CD4-positive, alpha-beta memory T cell (primary cell): Measurements from ENCODE around the gene PTPRM. TPM values are rescaled to one million over a fixed set of nuclear protein-coding genes. Genes with fewer than 3 reads are reported as not detected.

Experiments used
- CTCF ChIA-PET: fragments of 350-600 bp; sonication (Branson Sonifier 250); formaldehyde crosslinking; loops from one replicate; lab custom pipeline; 2021; ENCODE audit warnings: inconsistent platforms; ENCODE audit not compliant: partially characterized antibody; lab: Charles Lee
- POLR2A ChIA-PET: fragments of 350-600 bp; sonication (Branson Sonifier 250); formaldehyde crosslinking; loops from one replicate; lab custom pipeline; 2021; ENCODE audit not compliant: partially characterized antibody; lab: Charles Lee
- DNase-seq, 5 donors: peaks; one replicate each; pipeline versions ENCODE4 v3.0.0 to v3.0.0-alpha.2; 2020 to 2022; ENCODE audit warnings: mixed read lengths in 1 of 5
- H3K27ac ChIP-seq: one replicate; pipeline ENCODE4 v1.7.0; 2013; ENCODE audit warnings: low read depth, low read length
- H3K27me3 ChIP-seq: 2 replicates; pipeline ENCODE4 v1.7.0; 2013; ENCODE audit warnings: mild to moderate bottlenecking, low read length, moderate library complexity; ENCODE audit not compliant: insufficient read depth
- H3K36me3 ChIP-seq: 2 replicates; pipeline ENCODE4 v1.7.0; 2013; ENCODE audit warnings: mild to moderate bottlenecking, low read length, moderate library complexity; ENCODE audit not compliant: insufficient read depth
- H3K4me1 ChIP-seq: 2 replicates; pipeline ENCODE4 v1.7.0; 2013; ENCODE audit warnings: mild to moderate bottlenecking, low read length, moderate library complexity; ENCODE audit not compliant: insufficient read depth
- H3K4me3 ChIP-seq, 2 donors: one replicate each; pipeline ENCODE4 v1.7.0; 2013; ENCODE audit warnings: low read length in 2 of 2, mild to moderate bottlenecking in 1 of 2
- H3K9me3 ChIP-seq, 2 donors: one replicate each; pipeline ENCODE4 v1.7.0; 2013; ENCODE audit warnings: low read length in 2 of 2, control low read depth in 1 of 2; ENCODE audit not compliant: control insufficient read depth in 1 of 2
- H3K27ac Mint-ChIP-seq, 7 donors: one replicate each; pipeline ENCODE4 v1.8.0; 2020 to 2021; ENCODE audit warnings: mixed read lengths in 7 of 7, mild to moderate bottlenecking in 6 of 7, inconsistent platforms in 3 of 7, moderate library complexity in 3 of 7
- H3K27me3 Mint-ChIP-seq, 2 donors: one replicate each; pipeline ENCODE4 v1.8.0; 2020 to 2021; ENCODE audit warnings: mixed read lengths in 2 of 2
- H3K36me3 Mint-ChIP-seq, 2 donors: one replicate each; pipeline ENCODE4 v1.8.0; 2020 to 2021; ENCODE audit warnings: mixed read lengths in 2 of 2, inconsistent platforms in 1 of 2, mild to moderate bottlenecking in 1 of 2
- H3K4me1 Mint-ChIP-seq, 4 donors: one replicate each; pipeline ENCODE4 v1.8.0; 2020 to 2021; ENCODE audit warnings: mixed read lengths in 4 of 4, mild to moderate bottlenecking in 1 of 4
- H3K4me3 Mint-ChIP-seq, 8 donors: one replicate each; pipeline ENCODE4 v1.8.0; 2020 to 2021; ENCODE audit warnings: mixed read lengths in 8 of 8, mild to moderate bottlenecking in 7 of 8, moderate library complexity in 6 of 8, inconsistent platforms in 3 of 8
- H3K9me3 Mint-ChIP-seq, 8 donors: one replicate each; pipeline ENCODE4 v1.8.0; 2020 to 2021; ENCODE audit warnings: mixed read lengths in 8 of 8, mild to moderate bottlenecking in 5 of 8, inconsistent platforms in 3 of 8, moderate library complexity in 1 of 8
- intact Hi-C: fragments of 100-400 bp; cut with micrococcal nuclease; formaldehyde crosslinking; loops from one replicate; pipeline ENCODE4 v1.15.1; 2023
- polyA plus RNA-seq, 2 donors: library from polyadenylated mRNA; unstranded; fragments of 300-500 nt; fragmentation: Illumina TruSeq; gene quantifications; one replicate each; pipeline ENCODE4 v1.2.3, GENCODE V29; 2021
- total RNA-seq, 2 experiments: library from RNA; stranded (reverse); gene quantifications; one replicate each; pipeline ENCODE4 v1.2.3, GENCODE V29; 2021

Gene PTPRM
- total and polyA plus RNA-seq, 4 experiments from 2014 or later, result 6.7 to 20.1 (median 12.9) TPM

DNA sequence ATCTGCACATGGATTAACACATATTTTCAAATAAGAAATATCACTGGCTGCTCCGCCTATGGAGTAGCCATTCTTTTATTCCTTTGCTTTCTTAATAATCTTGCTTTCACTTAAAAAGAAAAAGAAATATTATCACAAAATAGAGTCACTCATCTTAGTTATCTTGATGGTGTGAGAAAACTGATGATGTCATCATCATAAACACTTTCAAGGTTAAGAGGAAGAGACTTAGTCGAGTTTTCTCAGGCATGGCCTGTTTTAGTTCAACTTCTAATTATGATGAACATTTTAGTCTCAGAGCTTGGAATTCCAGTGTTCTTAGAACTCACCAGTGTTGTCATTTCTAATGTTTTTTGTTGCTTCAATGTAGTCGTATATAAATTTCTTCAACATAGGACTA lies 506.1 kb downstream of the PTPRM start:
- CTCF ChIA-PET, result no interaction called here
- Mint-ChIP-seq H3K4me3 (no peak overlapping the region), H3K27ac (no peak overlapping the region), H3K4me1 (peaks cover 0 to 1% (median 0%) of the 10 kb centered on the region in 4 donors), H3K9me3 (peaks cover 0 to 3% (median 0%) of the 10 kb centered on the region in 8 donors), H3K27me3 (no peaks in the 10 kb centered on the region), H3K36me3 (peaks cover 0 to 2% of the 10 kb centered on the region in 2 donors)
- no peaks in the 10 kb centered on the region for H3K4me1 ChIP-seq
- no peak for DNase-seq
- H3K9me3 ChIP-seq, result no peaks in the 10 kb centered on the region
- no peak overlapping the region for H3K4me3 ChIP-seq
- intact Hi-C loops, result no loop called here
- POLR2A ChIA-PET, result no interaction called here
- H3K27ac ChIP-seq, result no peak overlapping the region
- H3K36me3 ChIP-seq, result no peaks in the 10 kb centered on the region
- no peaks in the 10 kb centered on the region for H3K27me3 ChIP-seq

DNA sequence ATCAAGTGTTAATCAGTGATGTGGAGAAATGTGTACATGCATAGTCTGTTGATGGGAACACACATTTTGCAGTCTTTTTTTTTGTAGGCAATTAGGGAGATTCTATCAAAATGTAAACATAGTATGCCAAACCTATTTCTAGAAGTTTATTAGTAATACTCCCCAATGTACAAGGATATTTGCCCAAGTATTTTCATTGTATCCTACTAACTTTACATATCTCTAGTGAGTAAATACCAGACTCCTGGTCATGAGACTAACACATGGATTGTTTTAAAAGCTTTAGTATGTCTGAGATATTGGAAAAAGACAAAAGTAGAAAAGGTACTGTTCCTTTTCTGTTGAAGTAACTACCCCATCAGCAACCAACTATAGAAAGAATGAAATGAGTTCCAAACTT lies 513.0 kb downstream of the PTPRM start:
- POLR2A ChIA-PET, result no interaction called here
- Histone ChIP-seq H3K9me3 (no peaks in the 10 kb centered on the region), H3K4me3 (no peak overlapping the region), H3K4me1 (no peaks in the 10 kb centered on the region), H3K36me3 (no peaks in the 10 kb centered on the region), H3K27ac (no peak overlapping the region), H3K27me3 (no peaks in the 10 kb centered on the region)
- H3K27me3 Mint-ChIP-seq, result no peaks in the 10 kb centered on the region
- CTCF ChIA-PET, result no interaction called here
- H3K9me3 Mint-ChIP-seq, result peaks cover 0 to 4% (median 0%) of the 10 kb centered on the region in 8 donors
- no peak overlapping the region for H3K27ac Mint-ChIP-seq
- no peak overlapping the region for H3K4me3 Mint-ChIP-seq
- no peaks in the 10 kb centered on the region for H3K4me1 Mint-ChIP-seq
- intact Hi-C loops, result no loop called here
- peaks cover 0 to 2% of the 10 kb centered on the region in 2 donors for H3K36me3 Mint-ChIP-seq
- no peak for DNase-seq

GRCh38 chr18:8081267-8081666 lies 514.2 kb downstream of the PTPRM start:
- DNase-seq, result no peak
- no peaks in the 10 kb centered on the region for H3K4me1 ChIP-seq
- peaks cover 1 to 3% of the 10 kb centered on the region in 2 donors for H3K36me3 Mint-ChIP-seq
- no peak overlapping the region for H3K4me3 ChIP-seq
- no peak overlapping the region for H3K4me3 Mint-ChIP-seq
- H3K9me3 ChIP-seq, result no peaks in the 10 kb centered on the region
- ChIA-PET CTCF (no interaction called here), POLR2A (no interaction called here)
- intact Hi-C loops, result no loop called here
- H3K4me1 Mint-ChIP-seq, result no peaks in the 10 kb centered on the region
- no peaks in the 10 kb centered on the region for H3K36me3 ChIP-seq
- no peaks in the 10 kb centered on the region for H3K27me3 Mint-ChIP-seq
- H3K27ac Mint-ChIP-seq, result no peak overlapping the region
- no peak overlapping the region for H3K27ac ChIP-seq
- no peaks in the 10 kb centered on the region for H3K27me3 ChIP-seq
- peaks cover 0 to 4% (median 0%) of the 10 kb centered on the region in 8 donors for H3K9me3 Mint-ChIP-seq

DNA sequence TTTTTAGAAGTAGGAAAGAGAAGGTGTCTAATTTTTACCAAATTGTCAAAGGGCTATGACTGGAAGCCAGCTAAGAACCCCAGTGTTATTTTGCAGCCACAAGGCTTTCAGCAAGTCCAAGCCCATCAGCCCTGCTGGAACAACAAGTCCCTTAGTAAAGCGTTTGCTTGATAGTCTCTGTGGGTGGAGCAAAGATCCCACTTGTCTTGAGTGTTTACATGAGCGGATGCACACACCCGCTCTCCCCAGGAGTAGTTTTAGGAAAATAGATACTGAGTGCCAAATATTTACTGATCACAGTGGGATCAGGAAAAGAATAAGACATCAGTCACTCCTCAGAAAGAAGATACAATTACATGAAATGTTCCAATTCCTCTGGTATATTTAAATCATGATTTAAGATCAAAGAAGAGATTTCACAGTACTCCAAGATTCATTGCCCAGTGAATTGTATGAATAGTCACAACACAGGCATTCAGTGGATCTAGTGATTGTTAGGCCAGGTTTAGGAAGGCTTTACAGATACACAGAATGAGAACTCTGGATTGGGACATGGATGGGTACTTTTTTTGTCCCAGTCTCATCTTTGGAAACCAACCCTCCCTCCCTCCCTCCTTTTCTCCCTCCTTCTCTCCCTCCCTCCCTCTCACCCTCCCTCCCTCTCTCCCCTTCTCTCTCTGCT lies 514.9 kb downstream of the PTPRM start:
- no peak for DNase-seq
- ChIA-PET CTCF (no interaction called here), POLR2A (no interaction called here)
- Histone ChIP-seq H3K9me3 (no peaks in the 10 kb centered on the region), H3K27ac (no peak overlapping the region), H3K27me3 (no peaks in the 10 kb centered on the region), H3K36me3 (no peaks in the 10 kb centered on the region), H3K4me3 (no peak overlapping the region), H3K4me1 (no peaks in the 10 kb centered on the region)
- Mint-ChIP-seq H3K9me3 (peaks cover 0 to 4% (median 0%) of the 10 kb centered on the region in 8 donors), H3K4me1 (no peaks in the 10 kb centered on the region), H3K4me3 (no peak overlapping the region), H3K27ac (no peak overlapping the region), H3K36me3 (peaks cover 3 to 5% of the 10 kb centered on the region in 2 donors), H3K27me3 (no peaks in the 10 kb centered on the region)
- intact Hi-C loops, result no loop called here

DNA sequence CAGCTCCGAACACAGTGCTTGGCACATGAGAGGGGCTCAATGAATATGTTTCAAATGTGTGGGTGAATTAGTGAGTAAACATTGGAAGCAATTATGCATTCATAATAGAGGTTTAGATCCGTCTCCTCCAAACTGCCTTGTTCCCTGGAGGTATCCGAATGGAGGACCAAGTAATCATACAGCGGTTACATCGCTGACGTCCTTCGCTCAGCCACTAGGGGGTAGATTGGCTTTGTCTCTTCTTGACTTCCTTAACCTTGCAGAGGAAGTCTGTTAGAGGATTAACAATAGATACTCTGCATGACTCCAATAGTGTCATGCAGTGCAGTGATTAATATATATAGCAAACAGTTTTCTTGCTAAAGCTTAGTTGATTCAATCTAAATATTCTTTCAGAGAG lies 517.0 kb downstream of the PTPRM start:
- intact Hi-C loops, result no loop called here
- Mint-ChIP-seq H3K27me3 (no peaks in the 10 kb centered on the region), H3K4me3 (no peak overlapping the region), H3K4me1 (no peaks in the 10 kb centered on the region), H3K9me3 (peaks cover 0 to 1% (median 0%) of the 10 kb centered on the region in 8 donors), H3K27ac (no peak overlapping the region), H3K36me3 (peaks cover 2 to 10% of the 10 kb centered on the region in 2 donors)
- no peak for DNase-seq
- Histone ChIP-seq H3K9me3 (no peaks in the 10 kb centered on the region), H3K4me1 (no peaks in the 10 kb centered on the region), H3K36me3 (no peaks in the 10 kb centered on the region), H3K4me3 (no peak overlapping the region), H3K27me3 (no peaks in the 10 kb centered on the region), H3K27ac (no peak overlapping the region)
- CTCF ChIA-PET, result no interaction called here
- POLR2A ChIA-PET, result no interaction called here

GRCh38 chr18:8088626-8089025 lies 521.5 kb downstream of the PTPRM start:
- Mint-ChIP-seq H3K27ac (peak overlapping the region in 1 of 7 donors; percentile 9), H3K9me3 (peaks cover 0 to 4% (median 0%) of the 10 kb centered on the region in 8 donors), H3K36me3 (peaks cover 2 to 19% of the 10 kb centered on the region in 2 donors), H3K27me3 (no peaks in the 10 kb centered on the region), H3K4me3 (no peak overlapping the region), H3K4me1 (no peaks in the 10 kb centered on the region)
- H3K4me1 ChIP-seq, result no peaks in the 10 kb centered on the region
- H3K27me3 ChIP-seq, result no peaks in the 10 kb centered on the region
- H3K4me3 ChIP-seq, result no peak overlapping the region
- no peak overlapping the region for H3K27ac ChIP-seq
- POLR2A ChIA-PET, result no interaction called here
- H3K36me3 ChIP-seq, result no peaks in the 10 kb centered on the region
- H3K9me3 ChIP-seq, result no peaks in the 10 kb centered on the region
- CTCF ChIA-PET, result no interaction called here
- intact Hi-C loops, result no loop called here
- no peak for DNase-seq

DNA sequence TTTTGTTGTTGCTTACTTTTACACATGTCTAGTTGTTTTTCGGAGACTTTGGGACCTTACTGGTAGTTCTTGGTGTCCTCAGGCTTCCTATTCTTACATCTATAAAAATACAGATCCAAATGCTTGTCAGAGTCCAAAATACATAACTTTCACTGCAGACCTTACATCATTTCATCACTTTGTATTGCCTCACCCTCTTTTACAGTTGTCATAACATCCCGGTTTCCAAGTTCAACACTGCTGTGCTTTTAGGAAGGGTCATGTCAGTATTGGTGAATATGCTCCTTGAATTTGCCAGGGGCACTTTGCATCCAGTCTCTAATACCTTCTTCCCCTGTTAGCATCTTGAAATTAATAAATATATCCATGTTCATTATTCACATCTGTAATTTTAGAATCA lies 523.9 kb downstream of the PTPRM start:
- no peak overlapping the region for H3K27ac ChIP-seq
- Mint-ChIP-seq H3K27ac (no peak overlapping the region), H3K4me3 (no peak overlapping the region), H3K36me3 (peaks cover 0 to 19% of the 10 kb centered on the region in 2 donors), H3K27me3 (no peaks in the 10 kb centered on the region), H3K9me3 (peaks cover 0 to 4% (median 0%) of the 10 kb centered on the region in 8 donors), H3K4me1 (no peaks in the 10 kb centered on the region)
- intact Hi-C loops, result no loop called here
- no peaks in the 10 kb centered on the region for H3K9me3 ChIP-seq
- H3K27me3 ChIP-seq, result no peaks in the 10 kb centered on the region
- no peak overlapping the region for H3K4me3 ChIP-seq
- H3K4me1 ChIP-seq, result no peaks in the 10 kb centered on the region
- H3K36me3 ChIP-seq, result no peaks in the 10 kb centered on the region
- no peak for DNase-seq
- CTCF ChIA-PET, result no interaction called here
- POLR2A ChIA-PET, result no interaction called here
